D721Med (cell line): Measurements from ENCODE around the gene MITD1.

Experiments used
- DNase-seq: peaks from one replicate; pipeline ENCODE4 v3.0.0; 2011; ENCODE audit warnings: low spot score; ENCODE audit not compliant: insufficient read length
- FAIRE-seq: peaks from 2 replicates; lab custom pipeline; 2011; peaks lifted over from hg19 to GRCh38; lab: Jason Lieb, UNC
- CTCF ChIP-seq: IDR thresholded peaks from 2 replicates; pipeline ENCODE4 v1.5.1; 2012; ENCODE audit warnings: mild to moderate bottlenecking, control low read depth; ENCODE audit not compliant: insufficient read depth; ENCODE audit errors: missing control alignments

The MITD1 gene

GRCh38 chr2:99180755-99181623 lies at the start of gene MITD1, which contains the start of gene MRPL30:
Gene MITD1, minus strand, starts transcription at chr2:99181058. Its CDS starts 77 bp downstream, at chr2:99180981.
Gene MRPL30, plus strand, starts transcription at chr2:99181184. Its CDS starts 5,020 bp downstream, at chr2:99186204.
- no peak for FAIRE-seq
- no peak for TF ChIP-seq CTCF

GRCh38 chr2:99217929-99218501 lies 37.2 kb upstream of the MITD1 start:
- no peak for TF ChIP-seq CTCF
- DNase-seq (no peak), FAIRE-seq (no peak)

More at GRCh38 chr2:99180755-99181623, at the start of gene MITD1, which contains the start of gene MRPL30:
- peak; percentile 21 for DNase-seq

- no peak for FAIRE-seq
- TF ChIP-seq CTCF = no peak
Measured at GRCh38 chr2:99216096-99216495, 35.2 kb upstream of the MITD1 start.

DNA sequence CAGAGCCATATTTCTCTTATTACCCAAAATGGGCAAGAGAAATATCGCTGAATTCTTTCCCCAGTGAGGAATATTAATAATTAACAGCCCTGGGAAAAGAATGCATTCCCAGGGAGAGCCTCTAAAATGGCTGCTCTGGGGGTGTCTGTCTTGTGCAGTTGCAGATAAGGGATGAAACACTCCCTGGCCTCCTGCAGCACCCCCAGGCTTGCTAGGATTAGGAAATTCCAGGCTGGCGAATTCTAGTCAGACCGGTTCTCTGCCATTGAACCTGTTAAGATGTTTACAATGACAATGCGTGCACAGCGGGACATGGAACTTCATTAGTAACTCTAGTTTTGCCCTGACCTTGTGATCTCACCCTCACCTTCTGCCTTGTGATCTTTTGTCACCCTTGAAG lies 24.6 kb upstream of the MITD1 start:
- FAIRE-seq = no peak

More at GRCh38 chr2:99216096-99216495, 35.2 kb upstream of the MITD1 start:
- no peak for DNase-seq

GRCh38 chr2:99201959-99202678 lies 21.3 kb upstream of the MITD1 start:
- no peak for FAIRE-seq
- TF ChIP-seq CTCF = no peak
- DNase-seq = no peak

More for the DNA sequence above, 24.6 kb upstream of the MITD1 start:
- no peak for TF ChIP-seq CTCF
- DNase-seq = no peak

DNA sequence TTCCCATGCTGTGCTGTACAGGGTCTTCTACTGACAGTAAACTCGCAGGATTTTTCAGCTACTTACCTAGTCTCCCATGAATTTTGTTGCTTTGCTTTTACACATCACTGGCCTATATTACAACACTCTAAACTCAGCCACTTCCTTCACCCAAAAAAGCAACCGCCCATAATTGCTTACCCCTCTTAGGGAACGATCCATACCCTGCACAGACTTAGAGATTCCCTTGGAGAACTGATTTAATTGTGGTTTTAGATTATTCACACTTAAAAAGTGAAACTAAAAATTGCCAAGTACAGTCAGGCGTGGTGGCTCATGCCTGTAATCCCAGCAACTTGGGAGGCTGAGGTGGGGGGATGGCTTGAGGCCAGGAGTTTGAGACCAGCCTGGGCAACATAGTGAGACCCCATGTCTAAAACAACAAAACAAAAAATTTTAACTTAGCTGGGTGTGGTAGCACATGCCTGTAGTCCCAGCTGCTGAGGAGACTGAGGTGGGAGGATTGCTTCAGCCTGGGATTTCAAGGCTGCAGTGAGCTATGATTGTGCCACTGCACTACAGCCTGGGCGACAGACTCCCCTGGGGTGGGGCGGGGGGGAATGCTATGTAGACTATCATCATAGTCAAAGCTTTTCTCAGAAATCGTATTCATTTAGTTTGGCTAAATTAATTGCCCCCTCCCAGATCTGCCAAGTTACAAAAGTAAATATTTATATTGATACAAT lies 19.4 kb upstream of the MITD1 start:
- no peak for TF ChIP-seq CTCF
- DNase-seq = no peak
- FAIRE-seq = no peak
